Nephron (organoid): ENCODE measurements around the gene KRTAP4-11.
"Not testable (repeated sequence)": the region's sequence is repeated elsewhere in the genome, so short reads cannot be mapped to it uniquely, and the experiment has no call there.

Experiments used
- H3K27ac Mint-ChIP-seq, 3 experiments: 2 replicates each; pipeline ENCODE4 v1.8.0; 2020; ENCODE audit warnings: mixed read lengths in 3 of 3, mild to moderate bottlenecking in 2 of 3, moderate library complexity in 1 of 3
- H3K27me3 Mint-ChIP-seq: 2 replicates; pipeline ENCODE4 v1.8.0; 2021; ENCODE audit warnings: low read depth, mild to moderate bottlenecking, moderate library complexity, mixed read lengths
- H3K36me3 Mint-ChIP-seq: 2 replicates; pipeline ENCODE4 v1.8.0; 2020; ENCODE audit warnings: low read depth, mixed read lengths
- H3K4me1 Mint-ChIP-seq: 2 replicates; pipeline ENCODE4 v1.8.0; 2020; ENCODE audit warnings: mixed read lengths
- H3K4me3 Mint-ChIP-seq, 3 experiments: 2 replicates each; pipeline ENCODE4 v1.8.0; 2020; ENCODE audit warnings: mild to moderate bottlenecking in 3 of 3, mixed read lengths in 3 of 3, moderate library complexity in 2 of 3
- H3K9me3 Mint-ChIP-seq: 2 replicates; pipeline ENCODE4 v1.8.0; 2020; ENCODE audit warnings: mixed read lengths
- TF ChIP-seq, protein P1 (sequence below), 3 experiments: fragments of 200-600 bp; sonication (generic); IDR thresholded peaks; one replicate each; pipeline ENCODE4 v1.5.0; 2021; ENCODE audit warnings: antibody characterized with exemption in 3 of 3; ENCODE audit not compliant: unreplicated experiment in 3 of 3

The KRTAP4-11 gene

GRCh38 chr17:41141361-41141760 is 23.2 kb upstream of the KRTAP4-11 start:
- H3K27me3 Mint-ChIP-seq = peaks cover 4% of the 10 kb centered on the region
- H3K27ac Mint-ChIP-seq = no peak overlapping the region
- H3K4me1 Mint-ChIP-seq = no peaks in the 10 kb centered on the region
- peaks cover 4% of the 10 kb centered on the region for H3K36me3 Mint-ChIP-seq
- no peak overlapping the region for H3K4me3 Mint-ChIP-seq
- TF ChIP-seq, protein P1, sequence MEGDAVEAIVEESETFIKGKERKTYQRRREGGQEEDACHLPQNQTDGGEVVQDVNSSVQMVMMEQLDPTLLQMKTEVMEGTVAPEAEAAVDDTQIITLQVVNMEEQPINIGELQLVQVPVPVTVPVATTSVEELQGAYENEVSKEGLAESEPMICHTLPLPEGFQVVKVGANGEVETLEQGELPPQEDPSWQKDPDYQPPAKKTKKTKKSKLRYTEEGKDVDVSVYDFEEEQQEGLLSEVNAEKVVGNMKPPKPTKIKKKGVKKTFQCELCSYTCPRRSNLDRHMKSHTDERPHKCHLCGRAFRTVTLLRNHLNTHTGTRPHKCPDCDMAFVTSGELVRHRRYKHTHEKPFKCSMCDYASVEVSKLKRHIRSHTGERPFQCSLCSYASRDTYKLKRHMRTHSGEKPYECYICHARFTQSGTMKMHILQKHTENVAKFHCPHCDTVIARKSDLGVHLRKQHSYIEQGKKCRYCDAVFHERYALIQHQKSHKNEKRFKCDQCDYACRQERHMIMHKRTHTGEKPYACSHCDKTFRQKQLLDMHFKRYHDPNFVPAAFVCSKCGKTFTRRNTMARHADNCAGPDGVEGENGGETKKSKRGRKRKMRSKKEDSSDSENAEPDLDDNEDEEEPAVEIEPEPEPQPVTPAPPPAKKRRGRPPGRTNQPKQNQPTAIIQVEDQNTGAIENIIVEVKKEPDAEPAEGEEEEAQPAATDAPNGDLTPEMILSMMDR (IDR thresholded peaks at IDR 0.05; ENCODE audit: unreplicated experiment in 3 of 3) = no peak
- peaks cover 44% of the 10 kb centered on the region for H3K9me3 Mint-ChIP-seq

DNA sequence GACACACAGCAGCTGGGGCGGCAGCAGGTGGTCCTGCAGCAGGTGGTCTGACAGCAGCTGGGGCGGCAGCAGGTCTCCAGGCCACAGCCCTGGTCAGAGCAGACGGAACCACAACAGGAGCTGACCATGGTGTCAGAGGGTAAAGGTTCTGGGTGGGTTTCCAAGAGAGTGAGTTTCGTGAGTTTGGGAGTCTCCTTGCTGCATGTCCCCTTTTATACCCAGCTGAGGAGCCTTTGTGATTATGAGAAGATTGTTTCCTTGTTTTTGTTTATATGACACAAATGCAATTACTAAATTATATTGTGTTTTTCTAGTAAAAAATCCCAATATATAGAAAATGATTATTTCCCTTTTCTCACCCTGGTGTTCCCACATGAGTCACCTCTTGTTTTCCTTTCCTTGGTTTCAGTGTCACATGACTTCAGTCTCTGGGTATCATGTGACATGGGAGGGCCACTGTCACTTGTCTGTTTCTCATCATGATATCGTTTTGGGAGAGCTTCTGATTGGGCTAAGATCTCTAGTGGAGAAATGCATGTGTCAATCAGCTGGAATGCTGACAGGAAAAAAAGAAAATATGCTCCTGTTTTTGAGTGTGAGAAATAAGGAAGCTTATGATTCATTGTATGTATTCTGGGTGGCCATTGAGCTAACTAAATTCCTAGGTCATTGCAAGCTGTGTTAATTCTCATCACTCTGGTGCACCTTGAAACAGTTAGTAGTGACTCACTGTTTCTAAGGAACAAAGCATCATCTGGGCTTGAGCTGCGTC is 22.4 kb upstream of the KRTAP4-11 start, which contains the start of gene KRTAP4-6:
Gene KRTAP4-6, minus strand, starts transcription at position 185 of the 772 bp plus-strand sequence. Its CDS starts 57 bp downstream, at position 128.
- TF ChIP-seq, protein P1 (IDR thresholded peaks at IDR 0.05; ENCODE audit: unreplicated experiment in 3 of 3) = no peak
- no peak within 1 kb of the TSS for H3K4me3 Mint-ChIP-seq
- H3K9me3 Mint-ChIP-seq = peaks cover 44% of the 10 kb centered on the region
- peaks cover 4% of the 10 kb centered on the region for H3K36me3 Mint-ChIP-seq
- H3K4me1 Mint-ChIP-seq = no peaks in the 10 kb centered on the region
- H3K27me3 Mint-ChIP-seq = peaks cover 7% of the 10 kb centered on the region
- no peak within 1 kb of the TSS for H3K27ac Mint-ChIP-seq

GRCh38 chr17:41139865-41140264 is 21.7 kb upstream of the KRTAP4-11 start:
- H3K27me3 Mint-ChIP-seq, H3K27ac Mint-ChIP-seq, H3K4me1 Mint-ChIP-seq, H3K4me3 Mint-ChIP-seq, H3K36me3 Mint-ChIP-seq: not testable (repeated sequence)
- peaks cover 40% of the 10 kb centered on the region for H3K9me3 Mint-ChIP-seq

GRCh38 chr17:41133880-41134735 is 15.9 kb upstream of the KRTAP4-11 start:
- Mint-ChIP-seq H3K4me1 (no peaks in the 10 kb centered on the region), H3K4me3 (no peak overlapping the region), H3K36me3 (no peaks in the 10 kb centered on the region), H3K9me3 (peaks cover 9% of the 10 kb centered on the region), H3K27ac (no peak overlapping the region), H3K27me3 (peaks cover 7% of the 10 kb centered on the region)
- TF ChIP-seq, protein P1 (IDR thresholded peaks at IDR 0.05; ENCODE audit: unreplicated experiment in 3 of 3) = no peak

DNA sequence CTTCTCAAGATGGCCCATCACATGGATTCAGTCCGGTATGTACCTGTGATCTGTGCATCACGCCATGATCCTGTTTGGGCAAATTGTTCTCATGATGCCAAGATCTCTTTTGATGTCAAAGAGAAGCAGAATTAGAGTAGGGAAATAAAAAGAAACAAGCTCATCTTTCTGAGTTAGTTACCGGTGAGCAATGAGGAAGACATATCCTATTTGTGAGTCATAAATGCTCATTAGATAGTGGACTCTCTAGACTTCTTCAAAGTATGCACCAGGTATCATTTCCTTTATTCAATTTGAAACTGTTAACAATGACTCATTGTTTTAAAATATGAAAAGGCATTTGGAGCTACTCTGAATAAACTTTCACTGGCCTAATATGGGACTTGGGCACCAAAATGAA is 13.8 kb upstream of the KRTAP4-11 start:
- Mint-ChIP-seq H3K9me3 (no peaks in the 10 kb centered on the region), H3K27ac (no peak overlapping the region), H3K4me3 (no peak overlapping the region)

DNA sequence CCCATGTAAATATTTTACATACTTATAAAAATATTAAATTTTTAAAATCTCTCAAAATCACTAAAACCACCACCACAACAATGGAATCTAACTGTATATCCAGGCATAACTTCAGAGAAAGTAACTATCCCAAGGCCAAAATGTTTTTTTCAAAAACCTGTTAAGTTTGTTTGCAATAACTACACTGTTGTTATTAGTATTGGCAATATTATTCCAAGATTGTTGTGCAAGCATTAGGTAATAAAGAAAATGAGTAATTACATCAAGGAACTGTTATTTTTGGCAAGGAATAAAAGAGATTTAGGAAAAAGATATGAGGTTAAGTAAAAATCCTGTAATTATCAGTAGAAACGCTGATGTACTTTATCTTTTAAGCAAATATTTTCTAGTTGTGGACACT is 9.2 kb upstream of the KRTAP4-11 start:
- peaks cover 12% of the 10 kb centered on the region for H3K27me3 Mint-ChIP-seq
- TF ChIP-seq, protein P1 (IDR thresholded peaks at IDR 0.05; ENCODE audit: unreplicated experiment in 3 of 3) = no peak
- H3K36me3 Mint-ChIP-seq = no peaks in the 10 kb centered on the region
- no peaks in the 10 kb centered on the region for H3K4me1 Mint-ChIP-seq
- H3K4me3 Mint-ChIP-seq = no peak overlapping the region
- peaks cover 3% of the 10 kb centered on the region for H3K9me3 Mint-ChIP-seq
- no peak overlapping the region for H3K27ac Mint-ChIP-seq

More for the DNA sequence above, 13.8 kb upstream of the KRTAP4-11 start:
- H3K4me1 Mint-ChIP-seq = no peaks in the 10 kb centered on the region
- H3K36me3 Mint-ChIP-seq = no peaks in the 10 kb centered on the region
- TF ChIP-seq, protein P1 (IDR thresholded peaks at IDR 0.05; ENCODE audit: unreplicated experiment in 3 of 3) = no peak
- H3K27me3 Mint-ChIP-seq = peaks cover 7% of the 10 kb centered on the region
